ENCODE measurements around the gene AUTS2.

AUTS2 gene

GRCh38 chr7:70634071-70634470 is 1035.8 kb downstream of the AUTS2 start:
- FAIRE-seq (no peak), DNase-seq (ENCODE audit: insufficient read length, low spot score) (no peak)
- TF ChIP-seq SPI1 (IDR thresholded peaks at IDR 0.05; ENCODE audit: low read depth, low read length) (no peak), PAX5 (IDR thresholded peaks at IDR 0.05; ENCODE audit: insufficient read depth, low read length, severe bottlenecking) (no peak), TAF1 (IDR thresholded peaks at IDR 0.05; ENCODE audit: low read depth, low read length) (no peak), POLR2AphosphoS5 (IDR thresholded peaks at IDR 0.05; ENCODE audit: low read depth, low read length) (no peak), POU2F2 (IDR thresholded peaks at IDR 0.05; ENCODE audit: low read depth, low read length) (no peak), POLR2A (IDR thresholded peaks at IDR 0.05; ENCODE audit: low read depth, low read length) (no peak)

- FAIRE-seq (no peak), DNase-seq (ENCODE audit: insufficient read length, low spot score) (no peak)
- TF ChIP-seq POLR2A (IDR thresholded peaks at IDR 0.05; ENCODE audit: low read depth, low read length) (no peak), SPI1 (IDR thresholded peaks at IDR 0.05; ENCODE audit: low read depth, low read length) (no peak), POLR2AphosphoS5 (IDR thresholded peaks at IDR 0.05; ENCODE audit: low read depth, low read length) (no peak), PAX5 (IDR thresholded peaks at IDR 0.05; ENCODE audit: insufficient read depth, low read length, severe bottlenecking) (no peak), TAF1 (IDR thresholded peaks at IDR 0.05; ENCODE audit: low read depth, low read length) (no peak), POU2F2 (IDR thresholded peaks at IDR 0.05; ENCODE audit: low read depth, low read length) (no peak)
Observed at GRCh38 chr7:70634610-70635068, 1036.4 kb downstream of the AUTS2 start.

- FAIRE-seq: no peak
- DNase-seq (ENCODE audit: insufficient read length, low spot score): no peak
- TF ChIP-seq PAX5 (IDR thresholded peaks at IDR 0.05; ENCODE audit: insufficient read depth, low read length, severe bottlenecking): no peak
- TF ChIP-seq TAF1 (IDR thresholded peaks at IDR 0.05; ENCODE audit: low read depth, low read length): no peak
Observed at GRCh38 chr7:70635633-70636032, 1037.4 kb downstream of the AUTS2 start.

- no peak for TF ChIP-seq PAX5 (IDR thresholded peaks at IDR 0.05; ENCODE audit: insufficient read depth, low read length, severe bottlenecking)
- no peak for TF ChIP-seq POU2F2 (IDR thresholded peaks at IDR 0.05; ENCODE audit: low read depth, low read length)
- TF ChIP-seq SPI1 (IDR thresholded peaks at IDR 0.05; ENCODE audit: low read depth, low read length): no peak
- TF ChIP-seq POLR2A (IDR thresholded peaks at IDR 0.05; ENCODE audit: low read depth, low read length): no peak
- no peak for TF ChIP-seq POLR2AphosphoS5 (IDR thresholded peaks at IDR 0.05; ENCODE audit: low read depth, low read length)
- no peak for TF ChIP-seq TAF1 (IDR thresholded peaks at IDR 0.05; ENCODE audit: low read depth, low read length)
- DNase-seq (ENCODE audit: insufficient read length, low spot score): no peak
- FAIRE-seq: no peak
Observed at GRCh38 chr7:70636169-70636568, 1037.9 kb downstream of the AUTS2 start.

GRCh38 chr7:70637726-70638125 is 1039.5 kb downstream of the AUTS2 start:
- TF ChIP-seq POU2F2 (IDR thresholded peaks at IDR 0.05; ENCODE audit: low read depth, low read length): no peak
- TF ChIP-seq PAX5 (IDR thresholded peaks at IDR 0.05; ENCODE audit: insufficient read depth, low read length, severe bottlenecking): no peak
- no peak for TF ChIP-seq TAF1 (IDR thresholded peaks at IDR 0.05; ENCODE audit: low read depth, low read length)
- no peak for TF ChIP-seq SPI1 (IDR thresholded peaks at IDR 0.05; ENCODE audit: low read depth, low read length)
- TF ChIP-seq POLR2AphosphoS5 (IDR thresholded peaks at IDR 0.05; ENCODE audit: low read depth, low read length): no peak
- TF ChIP-seq POLR2A (IDR thresholded peaks at IDR 0.05; ENCODE audit: low read depth, low read length): no peak
- DNase-seq (ENCODE audit: insufficient read length, low spot score): no peak
- FAIRE-seq: no peak

GRCh38 chr7:70638158-70639107 is 1040.2 kb downstream of the AUTS2 start:
- TF ChIP-seq TAF1 (IDR thresholded peaks at IDR 0.05; ENCODE audit: low read depth, low read length): no peak
- TF ChIP-seq POU2F2 (IDR thresholded peaks at IDR 0.05; ENCODE audit: low read depth, low read length): no peak
- TF ChIP-seq POLR2A (IDR thresholded peaks at IDR 0.05; ENCODE audit: low read depth, low read length): no peak
- TF ChIP-seq POLR2AphosphoS5 (IDR thresholded peaks at IDR 0.05; ENCODE audit: low read depth, low read length): no peak
- TF ChIP-seq PAX5 (IDR thresholded peaks at IDR 0.05; ENCODE audit: insufficient read depth, low read length, severe bottlenecking): no peak
- TF ChIP-seq SPI1 (IDR thresholded peaks at IDR 0.05; ENCODE audit: low read depth, low read length): no peak
- no peak for FAIRE-seq

GRCh38 chr7:70640266-70640833 is 1042.1 kb downstream of the AUTS2 start:
- TF ChIP-seq TAF1 (IDR thresholded peaks at IDR 0.05; ENCODE audit: low read depth, low read length) (no peak), POU2F2 (IDR thresholded peaks at IDR 0.05; ENCODE audit: low read depth, low read length) (no peak), POLR2AphosphoS5 (IDR thresholded peaks at IDR 0.05; ENCODE audit: low read depth, low read length) (no peak), POLR2A (IDR thresholded peaks at IDR 0.05; ENCODE audit: low read depth, low read length) (no peak), PAX5 (IDR thresholded peaks at IDR 0.05; ENCODE audit: insufficient read depth, low read length, severe bottlenecking) (no peak), SPI1 (IDR thresholded peaks at IDR 0.05; ENCODE audit: low read depth, low read length) (no peak)

More at GRCh38 chr7:70638158-70639107, 1040.2 kb downstream of the AUTS2 start:
- DNase-seq (ENCODE audit: insufficient read length, low spot score): no peak

GRCh38 chr7:70641882-70642281 is 1043.6 kb downstream of the AUTS2 start:
- DNase-seq (ENCODE audit: insufficient read length, low spot score) (no peak), FAIRE-seq (no peak)
- TF ChIP-seq POU2F2 (IDR thresholded peaks at IDR 0.05; ENCODE audit: low read depth, low read length): no peak
- TF ChIP-seq TAF1 (IDR thresholded peaks at IDR 0.05; ENCODE audit: low read depth, low read length): no peak
- TF ChIP-seq POLR2A (IDR thresholded peaks at IDR 0.05; ENCODE audit: low read depth, low read length): no peak
- no peak for TF ChIP-seq PAX5 (IDR thresholded peaks at IDR 0.05; ENCODE audit: insufficient read depth, low read length, severe bottlenecking)
- no peak for TF ChIP-seq SPI1 (IDR thresholded peaks at IDR 0.05; ENCODE audit: low read depth, low read length)
- no peak for TF ChIP-seq POLR2AphosphoS5 (IDR thresholded peaks at IDR 0.05; ENCODE audit: low read depth, low read length)

More at GRCh38 chr7:70640266-70640833, 1042.1 kb downstream of the AUTS2 start:
- FAIRE-seq (no peak), DNase-seq (ENCODE audit: insufficient read length, low spot score) (no peak)

- FAIRE-seq: no peak
Observed at GRCh38 chr7:70645279-70645678, 1047.0 kb downstream of the AUTS2 start.

More at GRCh38 chr7:70645279-70645678, 1047.0 kb downstream of the AUTS2 start:
- DNase-seq (ENCODE audit: insufficient read length, low spot score): no peak
- TF ChIP-seq SPI1 (IDR thresholded peaks at IDR 0.05; ENCODE audit: low read depth, low read length) (no peak), TAF1 (IDR thresholded peaks at IDR 0.05; ENCODE audit: low read depth, low read length) (no peak), POLR2AphosphoS5 (IDR thresholded peaks at IDR 0.05; ENCODE audit: low read depth, low read length) (no peak), PAX5 (IDR thresholded peaks at IDR 0.05; ENCODE audit: insufficient read depth, low read length, severe bottlenecking) (no peak), POLR2A (IDR thresholded peaks at IDR 0.05; ENCODE audit: low read depth, low read length) (no peak), POU2F2 (IDR thresholded peaks at IDR 0.05; ENCODE audit: low read depth, low read length) (no peak)

All from GM12891 (cell line).